HG02970 (cell line): ENCODE measurements around the gene HOXD4.

Source experiments
- ATAC-seq: cut with Tn5 transposase; IDR thresholded peaks from one replicate; pipeline ENCODE4 v1.9.1; 2021; ENCODE audit warnings: mild to moderate bottlenecking, moderate library complexity, moderate number of reproducible peaks; ENCODE audit not compliant: unreplicated experiment, low FRiP score

The HOXD4 gene

GRCh38 chr2:176186024-176186423 is 34.7 kb downstream of the HOXD4 start:
- ATAC-seq, result no peak

- ATAC-seq, result no peak
These were observed 36.0 kb downstream of the HOXD4 start for GRCh38 chr2:176187200-176187898.

GRCh38 chr2:176187899-176188773 is 36.8 kb downstream of the HOXD4 start, which contains the start of gene HOXD1:
TSS of gene HOXD1 (plus strand) at chr2:176188668. CDS start at chr2:176188802, 134 bp downstream.
- ATAC-seq, result no peak

GRCh38 chr2:176188774-176189680 is 37.7 kb downstream of the HOXD4 start:
- ATAC-seq, result no peak

GRCh38 chr2:176189681-176190641 is 38.6 kb downstream of the HOXD4 start:
- ATAC-seq, result no peak

- no peak for ATAC-seq
These were observed 41.0 kb downstream of the HOXD4 start for GRCh38 chr2:176192351-176192750.

GRCh38 chr2:176193048-176193447 is 41.7 kb downstream of the HOXD4 start:
- no peak for ATAC-seq

- ATAC-seq, result no peak
These were observed 48.6 kb downstream of the HOXD4 start for GRCh38 chr2:176199902-176200301.

- ATAC-seq, result no peak
These were observed 49.6 kb downstream of the HOXD4 start for GRCh38 chr2:176200971-176201370.

GRCh38 chr2:176202491-176202890 is 51.1 kb downstream of the HOXD4 start:
- ATAC-seq, result no peak
